Loucy (cell line): Measurements from ENCODE around the gene ETHE1.

ENCODE experiments used
- CTCF ChIP-seq: fragments of 200-600 bp; sonication (generic); conservative IDR thresholded peaks from 2 replicates; pipeline ENCODE4 v1.5.1; 2014; ENCODE audit warnings: mild to moderate bottlenecking, antibody characterized with exemption, low read length
- EZH2phosphoT487 ChIP-seq: fragments of 200-600 bp; IDR thresholded peaks from 2 replicates; pipeline ENCODE4 v1.6.1; 2018; ENCODE audit warnings: antibody characterized with exemption, mild to moderate bottlenecking, moderate library complexity, borderline replicate concordance

GRCh38 chr19:43460362-43461016 is 66.5 kb downstream of the ETHE1 start:
- TF ChIP-seq CTCF (no peak), EZH2phosphoT487 (no peak)
